ENCODE results near the gene NSUN4.

DNA sequence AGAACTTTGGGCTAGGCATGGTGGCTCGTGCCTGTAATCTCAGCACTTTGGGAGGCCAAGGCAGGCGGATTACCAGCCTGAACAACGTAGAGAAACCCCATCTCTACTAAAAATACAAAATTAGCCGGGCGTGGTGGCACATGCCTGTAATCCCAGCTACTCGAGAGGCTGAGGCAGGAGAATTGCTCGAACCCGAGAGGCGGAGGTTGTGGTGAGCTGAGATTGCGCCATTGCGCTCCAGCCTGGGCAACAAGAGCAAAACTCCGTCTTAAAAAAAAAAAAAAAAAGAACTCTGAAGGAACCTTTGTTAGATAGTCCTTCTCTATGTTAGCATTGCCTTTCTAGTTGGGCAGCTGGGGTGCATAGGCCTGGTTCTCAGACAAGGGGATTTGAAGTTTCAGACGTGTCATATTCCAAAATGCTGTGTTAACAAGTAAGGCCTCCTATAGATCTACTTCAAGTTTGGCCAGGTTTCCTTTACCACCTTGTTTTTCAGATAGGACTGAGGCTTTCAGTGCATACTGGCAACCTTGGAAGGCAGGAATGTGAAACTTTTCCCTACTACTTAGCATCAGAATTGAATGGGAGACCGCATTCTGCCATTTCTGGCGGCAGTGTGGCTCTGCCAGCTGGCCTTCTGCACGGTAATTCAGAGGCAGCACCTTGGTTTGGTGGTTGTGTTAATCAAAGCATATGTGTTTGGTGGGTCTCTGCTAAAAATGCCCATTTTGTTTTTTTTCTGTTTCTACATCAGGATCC lies 31.0 kb upstream of the NSUN4 start:
- TF ChIP-seq, protein P1, sequence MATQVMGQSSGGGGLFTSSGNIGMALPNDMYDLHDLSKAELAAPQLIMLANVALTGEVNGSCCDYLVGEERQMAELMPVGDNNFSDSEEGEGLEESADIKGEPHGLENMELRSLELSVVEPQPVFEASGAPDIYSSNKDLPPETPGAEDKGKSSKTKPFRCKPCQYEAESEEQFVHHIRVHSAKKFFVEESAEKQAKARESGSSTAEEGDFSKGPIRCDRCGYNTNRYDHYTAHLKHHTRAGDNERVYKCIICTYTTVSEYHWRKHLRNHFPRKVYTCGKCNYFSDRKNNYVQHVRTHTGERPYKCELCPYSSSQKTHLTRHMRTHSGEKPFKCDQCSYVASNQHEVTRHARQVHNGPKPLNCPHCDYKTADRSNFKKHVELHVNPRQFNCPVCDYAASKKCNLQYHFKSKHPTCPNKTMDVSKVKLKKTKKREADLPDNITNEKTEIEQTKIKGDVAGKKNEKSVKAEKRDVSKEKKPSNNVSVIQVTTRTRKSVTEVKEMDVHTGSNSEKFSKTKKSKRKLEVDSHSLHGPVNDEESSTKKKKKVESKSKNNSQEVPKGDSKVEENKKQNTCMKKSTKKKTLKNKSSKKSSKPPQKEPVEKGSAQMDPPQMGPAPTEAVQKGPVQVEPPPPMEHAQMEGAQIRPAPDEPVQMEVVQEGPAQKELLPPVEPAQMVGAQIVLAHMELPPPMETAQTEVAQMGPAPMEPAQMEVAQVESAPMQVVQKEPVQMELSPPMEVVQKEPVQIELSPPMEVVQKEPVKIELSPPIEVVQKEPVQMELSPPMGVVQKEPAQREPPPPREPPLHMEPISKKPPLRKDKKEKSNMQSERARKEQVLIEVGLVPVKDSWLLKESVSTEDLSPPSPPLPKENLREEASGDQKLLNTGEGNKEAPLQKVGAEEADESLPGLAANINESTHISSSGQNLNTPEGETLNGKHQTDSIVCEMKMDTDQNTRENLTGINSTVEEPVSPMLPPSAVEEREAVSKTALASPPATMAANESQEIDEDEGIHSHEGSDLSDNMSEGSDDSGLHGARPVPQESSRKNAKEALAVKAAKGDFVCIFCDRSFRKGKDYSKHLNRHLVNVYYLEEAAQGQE (IDR thresholded peaks at IDR 0.05; ENCODE audit: insufficient read depth in 1 of 2, low read depth in 2 of 2, low read length in 2 of 2) = no peak
- no peak for TF ChIP-seq SIN3A (IDR thresholded peaks at IDR 0.05; ENCODE audit: borderline replicate concordance, insufficient read depth, low read length)
- TF ChIP-seq POLR2AphosphoS5 (IDR thresholded peaks at IDR 0.05; ENCODE audit: low read depth, low read length) = no peak
- TF ChIP-seq TAF1 (IDR thresholded peaks at IDR 0.05; ENCODE audit: borderline replicate concordance, insufficient read depth, low read length) = no peak
- no peak for TF ChIP-seq FOXP2 (optimal IDR thresholded peaks at IDR 0.05; ENCODE audit: borderline replicate concordance, extremely low read depth, extremely low read length, insufficient read depth)
